Posterior cingulate gyrus (tissue), 11 donors: ENCODE measurements around the gene SNRNP70.

Experiments
- DNase-seq, 10 donors: peaks; one replicate each; pipeline versions ENCODE4 v3.0.0 to v3.0.0-alpha.2; 2020 to 2021; ENCODE audit warnings: mixed read lengths in 3 of 10
- intact Hi-C: fragments of 100-400 bp; cut with DNase I; formaldehyde crosslinking; loops from one replicate; pipeline ENCODE4 v1.15.1; 2023

The SNRNP70 gene

GRCh38 chr19:49097453-49098288 lies 12.4 kb downstream of the SNRNP70 start:
- intact Hi-C loops = loop anchor here (5.0 kb wide), 2 partner anchors 50 to 110 kb away; no protein-coding TSS in a partner anchor
- peak; percentile 54 to 96 (median 78) for DNase-seq

- intact Hi-C loops = loop anchor here (5.0 kb wide), 2 partner anchors 49 to 109 kb away; no protein-coding TSS in a partner anchor
Measured at GRCh38 chr19:49098795-49099194, 13.5 kb downstream of the SNRNP70 start.

GRCh38 chr19:49101160-49101559 lies 15.9 kb downstream of the SNRNP70 start:
- intact Hi-C loops = no loop called here
- no peak for DNase-seq

More at GRCh38 chr19:49098795-49099194, 13.5 kb downstream of the SNRNP70 start:
- DNase-seq = no peak

- intact Hi-C loops = no loop called here
- no peak for DNase-seq
Measured at GRCh38 chr19:49102303-49102702, 17.1 kb downstream of the SNRNP70 start.

GRCh38 chr19:49103331-49104085 lies 18.3 kb downstream of the SNRNP70 start:
- DNase-seq = no peak
- intact Hi-C loops = no loop called here

GRCh38 chr19:49104229-49104864 lies 19.1 kb downstream of the SNRNP70 start:
- DNase-seq = no peak

GRCh38 chr19:49106648-49107135 lies 21.4 kb downstream of the SNRNP70 start:
- DNase-seq = peak in 8 of 10 donors; percentile 44 to 95 (median 72)
- intact Hi-C loops = no loop called here

More at GRCh38 chr19:49104229-49104864, 19.1 kb downstream of the SNRNP70 start:
- intact Hi-C loops = no loop called here

- intact Hi-C loops = no loop called here
- DNase-seq = peak in 1 of 10 donors; percentile 81
Measured at GRCh38 chr19:49107625-49108459, 22.6 kb downstream of the SNRNP70 start.

- DNase-seq = no peak
- intact Hi-C loops = no loop called here
Measured at GRCh38 chr19:49109051-49109450, 23.8 kb downstream of the SNRNP70 start.

GRCh38 chr19:49109569-49110233 lies 24.4 kb downstream of the SNRNP70 start:
- intact Hi-C loops = no loop called here
- no peak for DNase-seq

GRCh38 chr19:49110567-49110966 lies 25.3 kb downstream of the SNRNP70 start:
- DNase-seq = no peak
- intact Hi-C loops = no loop called here

GRCh38 chr19:49111218-49111998 lies 26.2 kb downstream of the SNRNP70 start:
- intact Hi-C loops = no loop called here
- no peak for DNase-seq

- intact Hi-C loops = no loop called here
- DNase-seq = peak in 9 of 10 donors; percentile 40 to 95 (median 64)
Measured at GRCh38 chr19:49113762-49114629, 28.7 kb downstream of the SNRNP70 start, which contains the start of gene LIN7B. TSS of gene LIN7B (plus strand) at chr19:49114370. CDS start at chr19:49114405, 35 bp downstream.

- DNase-seq = peak; percentile 67 to 98 (median 87)
- intact Hi-C loops = no loop called here
Measured at GRCh38 chr19:49114630-49115363, 29.5 kb downstream of the SNRNP70 start.

- DNase-seq = no peak
- intact Hi-C loops = no loop called here
Measured at GRCh38 chr19:49116544-49116943, 31.3 kb downstream of the SNRNP70 start.

- intact Hi-C loops = no loop called here
- peak in 1 of 10 donors; percentile 83 for DNase-seq
Measured at GRCh38 chr19:49117677-49118564, 32.7 kb downstream of the SNRNP70 start.
